K562 (cell line): ENCODE results near the gene KATNAL1. TPM values are rescaled to one million over a fixed set of nuclear protein-coding genes. Genes with fewer than 3 reads are reported as not detected.

Source experiments
- ATAC-seq: fragments of 200-7000 bp; cut with Tn5 transposase; 3 replicates; pipeline ENCODE4 v1.9.1; 2020; ENCODE audit warnings: moderate library complexity
- BruUV-seq: library from RNA; stranded (reverse); fragments of 400-500 nt; replicated peaks from 2 replicates; lab custom pipeline; 2021; lab: Mats Ljungman, UMichigan
- CTCF ChIA-PET: fragments of 300-600 bp; formaldehyde crosslinking; extraction: SDS; loops from one replicate; lab custom pipeline; 2021; ENCODE audit warnings: low intra/inter-chr PET ratio; lab: Yijun Ruan, JAX
- POLR2A ChIA-PET: fragments of 300-600, 350-650 bp; sonication (Branson Sonifier 250); formaldehyde crosslinking; extraction: SDS; loops from one replicate; lab custom pipeline; 2021; ENCODE audit warnings: antibody characterized with exemption, inconsistent platforms; lab: Yijun Ruan, JAX
- DNase-seq, 4 experiments: peaks; one replicate each; pipeline versions ENCODE4 v3.0.0 to v3.0.0-alpha.2; 2011 to 2018; ENCODE audit warnings: low spot score in 3 of 4, mixed read lengths in 3 of 4; ENCODE audit errors: extremely low read depth in 1 of 4
- FAIRE-seq: peaks from 2 replicates; lab custom pipeline; 2011; peaks lifted over from hg19 to GRCh38; lab: Jason Lieb, UNC
- H2AFZ ChIP-seq: 2 replicates; pipeline ENCODE4 v1.6.0; 2011; ENCODE audit warnings: low read depth, low read length, control low read depth, inconsistent platforms
- H3K27ac ChIP-seq: fragments of 200-600 bp; 3 replicates; pipeline ENCODE4 v1.8.0; 2011; ENCODE audit warnings: low read depth, mild to moderate bottlenecking, control low read depth, inconsistent platforms, low read length, moderate library complexity, mixed read lengths; ENCODE audit errors: extremely low read depth
- H3K27me3 ChIP-seq, 2 experiments: fragments of 300-600 bp in 1 of 2; 2 replicates in 1 of 2; 3 replicates in 1 of 2; pipeline versions ENCODE4 v1.6.0 to v1.8.0; 2011; ENCODE audit warnings: inconsistent platforms in 2 of 2, low read length in 2 of 2, mild to moderate bottlenecking in 1 of 2, mixed read lengths in 1 of 2, moderate library complexity in 1 of 2; ENCODE audit not compliant: control insufficient read depth in 2 of 2, insufficient read depth in 2 of 2
- H3K36me3 ChIP-seq: fragments of 300-600 bp; 3 replicates; pipeline ENCODE4 v1.8.0; 2011; ENCODE audit warnings: mild to moderate bottlenecking, low read length, inconsistent platforms; ENCODE audit not compliant: control insufficient read depth, insufficient read depth
- H3K4me1 ChIP-seq, 2 experiments: fragments of 200-600 bp in 1 of 2; replicated peaks in 1 of 2; 2 replicates in 1 of 2; 3 replicates in 1 of 2; pipeline versions ENCODE4 v1.5.1 to v1.8.0; 2011; ENCODE audit warnings: inconsistent platforms in 2 of 2, low read length in 2 of 2, mild to moderate bottlenecking in 1 of 2, mixed read lengths in 1 of 2, moderate library complexity in 1 of 2; ENCODE audit not compliant: control insufficient read depth in 2 of 2, insufficient read depth in 2 of 2
- H3K4me2 ChIP-seq: 2 replicates; pipeline ENCODE4 v1.6.1; 2011; ENCODE audit warnings: low read length, control low read depth, inconsistent platforms, mixed read lengths; ENCODE audit not compliant: insufficient read depth
- H3K4me3 ChIP-seq: fragments of 200-600 bp; sonication (generic), shearing (Covaris generic); 2 replicates; pipeline ENCODE4 v1.5.1; 2016; ENCODE audit warnings: control low read depth, inconsistent platforms
- H3K79me2 ChIP-seq: fragments of 200-600 bp; 3 replicates; pipeline ENCODE4 v1.8.0; 2011; ENCODE audit warnings: low read length, inconsistent platforms; ENCODE audit not compliant: control insufficient read depth, insufficient read depth
- H3K9ac ChIP-seq, 2 experiments: 2 replicates each; pipeline versions ENCODE4 v1.6.0 to v1.6.1; 2011; ENCODE audit warnings: low read depth in 2 of 2, low read length in 2 of 2, control low read depth in 1 of 2, inconsistent platforms in 1 of 2, mild to moderate bottlenecking in 1 of 2, mixed read lengths in 1 of 2; ENCODE audit not compliant: insufficient read depth in 1 of 2
- H3K9me1 ChIP-seq: one replicate; pipeline ENCODE4 v1.6.0; 2011; ENCODE audit warnings: inconsistent platforms, mild to moderate bottlenecking, low read length, moderate library complexity; ENCODE audit not compliant: control insufficient read depth, insufficient read depth
- H3K9me3 ChIP-seq: replicated peaks from 2 replicates; pipeline ENCODE4 v1.5.1; 2011; ENCODE audit warnings: low read depth, low read length, inconsistent platforms; ENCODE audit not compliant: control insufficient read depth, insufficient read depth
- H4K20me1 ChIP-seq: replicated peaks from 2 replicates; pipeline ENCODE4 v1.6.1; 2011; ENCODE audit warnings: low read length, inconsistent platforms, mixed read lengths; ENCODE audit not compliant: control insufficient read depth, insufficient read depth
- ELK3 ChIP-seq: fragments of 450-650 bp; formaldehyde crosslinking; IDR thresholded peaks from 2 replicates; pipeline ENCODE4 v1.4.0; 2020; ENCODE audit warnings: mild to moderate bottlenecking
- FOXJ3 ChIP-seq: sonication (generic); formaldehyde crosslinking; IDR thresholded peaks from 2 replicates; pipeline ENCODE4 v1.4.0; 2020; ENCODE audit warnings: mild to moderate bottlenecking, missing genetic modification reagents
- HBP1 ChIP-seq: fragments of 450-650 bp; formaldehyde crosslinking; IDR thresholded peaks from 2 replicates; pipeline ENCODE4 v1.4.0; 2022; ENCODE audit warnings: missing genetic modification characterization
- PML ChIP-seq: IDR thresholded peaks from 2 replicates; pipeline ENCODE4 v1.6.1; 2012; ENCODE audit warnings: low read length, inconsistent platforms
- RB1 ChIP-seq: fragments of 450-650 bp; IDR thresholded peaks from 2 replicates; pipeline ENCODE4 v1.6.1; 2017; ENCODE audit warnings: low read depth, mild to moderate bottlenecking
- RBM34 ChIP-seq: fragments of 200-400 bp; formaldehyde crosslinking; IDR thresholded peaks from 2 replicates; pipeline ENCODE4 v1.6.1; 2018; ENCODE audit warnings: low read length, borderline replicate concordance; ENCODE audit not compliant: insufficient read depth
- SFPQ ChIP-seq: fragments of 200-400 bp; formaldehyde crosslinking; IDR thresholded peaks from 2 replicates; pipeline ENCODE4 v1.6.1; 2017; ENCODE audit warnings: mild to moderate bottlenecking, low read depth, low read length, moderate library complexity
- TGIF2 ChIP-seq: sonication (generic); formaldehyde crosslinking; IDR thresholded peaks from 2 replicates; pipeline ENCODE4 v1.8.1; 2022; ENCODE audit warnings: mild to moderate bottlenecking, missing genetic modification reagents, moderate library complexity
- YBX1 ChIP-seq: fragments of 450-650 bp; IDR thresholded peaks from 2 replicates; pipeline ENCODE4 v1.7.1; 2016; ENCODE audit warnings: mild to moderate bottlenecking
- ZBTB5 ChIP-seq: fragments of 450-650 bp; IDR thresholded peaks from 2 replicates; pipeline ENCODE4 v1.6.1; 2017; ENCODE audit warnings: antibody characterized with exemption
- ZNF586 ChIP-seq: fragments of 450-650 bp; formaldehyde crosslinking; conservative IDR thresholded peaks from 2 replicates; pipeline ENCODE4 v1.4.0; 2020; ENCODE audit warnings: mild to moderate bottlenecking, moderate library complexity
- ZNF639 ChIP-seq, 2 experiments: fragments of 200-800 bp in 1 of 2; sonication (Bioruptor generic) in 1 of 2; sonication (generic) in 1 of 2; formaldehyde crosslinking in 1 of 2; IDR thresholded peaks in 1 of 2; conservative IDR thresholded peaks in 1 of 2; 2 replicates each; pipeline versions ENCODE4 v1.5.0 to v1.6.1; 2016 to 2020; ENCODE audit warnings: missing compliant biosample characterization in 1 of 2, missing genetic modification characterization in 1 of 2, missing genetic modification reagents in 1 of 2
- WGBS: fragments of 100-300 bp; shearing (Covaris generic); methylation state at CpG from one replicate; pipeline ENCODE4 v1.1.6; 2016; ENCODE audit warnings: low coverage, mixed read lengths; ENCODE audit not compliant: insufficient coverage; ENCODE audit errors: missing lambda C conversion rate; 5-methylcytosine and 5-hydroxymethylcytosine counted together
- in situ Hi-C: fragments of 300-500 bp; cut with MboI; formaldehyde crosslinking; loops from 4 replicates; pipeline ENCODE4 v1.15.0; 2018; ENCODE audit warnings: inconsistent platforms, mixed read lengths
- intact Hi-C: fragments of 100-400 bp; cut with micrococcal nuclease; formaldehyde crosslinking; loops from 2 replicates; pipeline ENCODE4 v1.14.2; 2022
- polyA plus RNA-seq, 8 experiments: library from polyadenylated mRNA; depleted of rRNA in 4 of 8; stranded (reverse) in 5 of 8; unstranded in 3 of 8; fragments of >200 nt; fragmentation: Nextera tagmentation in 2 of 8; fragmentation: Illumina TruSeq in 1 of 8; extraction: Ambion mirVana in 2 of 8; extraction: Trizol in 1 of 8; gene quantifications; 2 replicates each; pipeline versions ENCODE4 v1.2.1 to v1.2.3, GENCODE V29; 2011 to 2014; ENCODE audit warnings: inconsistent platforms in 1 of 8, missing spikeins in 1 of 8
- total RNA-seq, 7 experiments: library from RNA; depleted of rRNA in 6 of 7; stranded (reverse); fragments of >200 nt in 6 of 7; fragmentation: Illumina TruSeq in 2 of 7; extraction: Trizol in 2 of 7; gene quantifications; 2 replicates each; pipeline versions ENCODE4 v1.2.1 to v1.2.3, GENCODE V29; 2011 to 2021; ENCODE audit warnings: low replicate concordance in 1 of 7

Gene KATNAL1
- total and polyA plus RNA-seq, 9 of the 15 experiments (the other 6 are each of a cell fraction or from before 2014, with no cell fraction given): 2.5 to 8.2 (median 5.5) TPM

- in situ Hi-C loops: no loop called here
- no peak overlapping the region for H3K4me2 ChIP-seq
- H3K27me3 ChIP-seq: peaks cover 16 to 58% of the 10 kb centered on the region in 2 experiments
- H3K9ac ChIP-seq: no peak overlapping the region
- FAIRE-seq (no peak), DNase-seq (no peak), ATAC-seq (no peak)
- H3K79me2 ChIP-seq: no peaks in the 10 kb centered on the region
- H3K9me1 ChIP-seq: no peaks in the 10 kb centered on the region
- no peak overlapping the region for H2AFZ ChIP-seq
- no peaks in the 10 kb centered on the region for H3K4me1 ChIP-seq
- no peak overlapping the region for H3K4me3 ChIP-seq
- intact Hi-C loops: no loop called here
- BruUV-seq: no TSS peak
- H3K9me3 ChIP-seq: no peaks in the 10 kb centered on the region
- WGBS: 0% methylated on average over 3 of the region's 4 CpGs
- H4K20me1 ChIP-seq: no peaks in the 10 kb centered on the region
- ChIA-PET POLR2A (interaction anchor here (0.6 kb wide), 1 partner anchor 418 kb away, joined by 4 read pairs; no protein-coding TSS in a partner anchor), CTCF (no interaction called here)
- H3K36me3 ChIP-seq: no peaks in the 10 kb centered on the region
- H3K27ac ChIP-seq: no peak overlapping the region
- no peak for TF ChIP-seq RB1
- no peak for TF ChIP-seq ZNF586 (CRISPR knock-in tag)
- no peak for TF ChIP-seq PML
- TF ChIP-seq SFPQ: no peak
- no peak for TF ChIP-seq ZBTB5
- TF ChIP-seq RBM34: no peak
- TF ChIP-seq HBP1 (CRISPR knock-in tag): no peak
- no peak for TF ChIP-seq FOXJ3 (CRISPR knock-in tag)
- TF ChIP-seq TGIF2: no peak
- TF ChIP-seq YBX1: no peak
- TF ChIP-seq ZNF639 (CRISPR knock-in tag; conservative IDR thresholded peaks at IDR 0.05 in 1 of 2, IDR thresholded peaks at IDR 0.05 in 1 of 2): no peak
- TF ChIP-seq ELK3 (CRISPR knock-in tag): no peak
These were observed 147.9 kb downstream of the KATNAL1 start for GRCh38 chr13:30159446-30159839.
